ENCODE measurements around the gene CARD10.

Gene CARD10

GRCh38 chr22:37501610-37502341 is 17.4 kb downstream of the CARD10 start:
- no peak for DNase-seq

GRCh38 chr22:37500745-37501609 is 18.2 kb downstream of the CARD10 start:
- DNase-seq = no peak

GRCh38 chr22:37499789-37500540 is 19.2 kb downstream of the CARD10 start:
- DNase-seq = no peak

- DNase-seq = no peak
Measured at GRCh38 chr22:37499027-37499707, 20.0 kb downstream of the CARD10 start.

- peak; percentile 68 for DNase-seq
Measured at GRCh38 chr22:37498289-37498909, 20.8 kb downstream of the CARD10 start.

GRCh38 chr22:37497062-37497599 is 22.1 kb downstream of the CARD10 start:
- no peak for DNase-seq

- no peak for DNase-seq
Measured at GRCh38 chr22:37496651-37497050, 22.6 kb downstream of the CARD10 start.

GRCh38 chr22:37493979-37494378 is 25.2 kb downstream of the CARD10 start:
- DNase-seq = no peak

GRCh38 chr22:37492428-37493344 is 26.5 kb downstream of the CARD10 start:
- peak; percentile 54 for DNase-seq

- no peak for DNase-seq
Measured at GRCh38 chr22:37491559-37492427, 27.4 kb downstream of the CARD10 start.

GRCh38 chr22:37491106-37491505 is 28.1 kb downstream of the CARD10 start:
- DNase-seq = no peak

- DNase-seq = no peak
Measured at GRCh38 chr22:37489983-37490382, 29.2 kb downstream of the CARD10 start.

- no peak for DNase-seq
Measured at GRCh38 chr22:37488337-37489135, 30.7 kb downstream of the CARD10 start.

- DNase-seq = no peak
Measured at GRCh38 chr22:37487571-37487970, 31.6 kb downstream of the CARD10 start.

GRCh38 chr22:37487129-37487528 is 32.1 kb downstream of the CARD10 start:
- DNase-seq = no peak

- peak; percentile 74 for DNase-seq
Measured at GRCh38 chr22:37486224-37486845, 32.9 kb downstream of the CARD10 start, which contains the start of gene MFNG. TSS of gene MFNG (minus strand) at chr22:37486384. CDS start at chr22:37486177, 207 bp downstream.

- DNase-seq = no peak
Measured at GRCh38 chr22:37485395-37486223, 33.6 kb downstream of the CARD10 start.
